22Rv1 (cell line): ENCODE results near the gene TTC33.

Experiments
- ZFX ChIP-seq: fragments of 450-650 bp; IDR thresholded peaks from 2 replicates; pipeline ENCODE4 v1.6.1; 2017; ENCODE audit warnings: antibody characterized with exemption, borderline replicate concordance
- TF ChIP-seq, protein P1 (sequence below): fragments of 450-650 bp; IDR thresholded peaks from 2 replicates; pipeline ENCODE4 v1.5.1; 2017; ENCODE audit warnings: mild to moderate bottlenecking

DNA sequence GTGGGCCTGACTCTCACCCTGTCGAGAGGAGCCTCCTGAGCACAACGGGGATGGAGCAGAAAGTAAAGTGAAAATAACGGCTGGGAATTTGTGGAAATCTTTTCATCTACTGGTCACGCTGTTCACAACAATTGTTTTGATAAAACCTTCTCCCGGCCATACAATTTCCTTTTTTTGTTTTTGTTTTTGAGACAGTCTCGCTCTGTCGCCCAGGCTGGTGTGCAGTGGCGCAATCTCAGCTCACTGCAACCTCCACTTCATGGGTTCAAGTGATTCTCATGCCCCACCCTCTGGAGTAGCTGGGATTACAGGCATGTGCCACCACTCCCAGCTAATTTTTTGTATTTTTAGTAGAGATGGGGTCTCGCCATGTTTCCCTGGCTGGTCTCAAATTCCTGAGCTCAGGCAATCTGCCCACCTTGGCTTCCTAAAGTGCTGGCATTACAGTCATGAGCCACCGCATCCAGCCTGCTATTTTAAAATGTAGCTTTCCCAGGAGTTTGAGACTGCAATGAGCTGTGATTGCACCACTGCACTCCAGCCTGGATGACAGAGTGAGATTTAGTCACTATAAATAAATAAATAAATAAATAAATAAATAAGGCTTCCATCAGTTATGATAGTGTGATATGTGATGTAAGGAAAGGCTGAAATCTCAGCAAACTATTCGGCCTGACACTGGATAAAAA, 149.5 kb downstream of the TTC33 start:
- TF ChIP-seq, protein P1, sequence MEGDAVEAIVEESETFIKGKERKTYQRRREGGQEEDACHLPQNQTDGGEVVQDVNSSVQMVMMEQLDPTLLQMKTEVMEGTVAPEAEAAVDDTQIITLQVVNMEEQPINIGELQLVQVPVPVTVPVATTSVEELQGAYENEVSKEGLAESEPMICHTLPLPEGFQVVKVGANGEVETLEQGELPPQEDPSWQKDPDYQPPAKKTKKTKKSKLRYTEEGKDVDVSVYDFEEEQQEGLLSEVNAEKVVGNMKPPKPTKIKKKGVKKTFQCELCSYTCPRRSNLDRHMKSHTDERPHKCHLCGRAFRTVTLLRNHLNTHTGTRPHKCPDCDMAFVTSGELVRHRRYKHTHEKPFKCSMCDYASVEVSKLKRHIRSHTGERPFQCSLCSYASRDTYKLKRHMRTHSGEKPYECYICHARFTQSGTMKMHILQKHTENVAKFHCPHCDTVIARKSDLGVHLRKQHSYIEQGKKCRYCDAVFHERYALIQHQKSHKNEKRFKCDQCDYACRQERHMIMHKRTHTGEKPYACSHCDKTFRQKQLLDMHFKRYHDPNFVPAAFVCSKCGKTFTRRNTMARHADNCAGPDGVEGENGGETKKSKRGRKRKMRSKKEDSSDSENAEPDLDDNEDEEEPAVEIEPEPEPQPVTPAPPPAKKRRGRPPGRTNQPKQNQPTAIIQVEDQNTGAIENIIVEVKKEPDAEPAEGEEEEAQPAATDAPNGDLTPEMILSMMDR = no peak
- no peak for TF ChIP-seq ZFX
